Liver (tissue), 9 donors: ENCODE results near the gene LARGE1. TPM values are rescaled to one million over a fixed set of nuclear protein-coding genes. Genes with fewer than 3 reads are reported as not detected.

Experiments
- DNase-seq: peaks from one replicate; pipeline ENCODE4 v3.0.0-alpha.2; 2017; ENCODE audit warnings: low spot score
- H3K27ac ChIP-seq, 2 donors: one replicate each; pipeline ENCODE4 v1.7.0; 2013; ENCODE audit warnings: inconsistent platforms in 2 of 2, low read length in 2 of 2, control low read depth in 1 of 2, low read depth in 1 of 2, mild to moderate bottlenecking in 1 of 2
- H3K27me3 ChIP-seq, 4 donors: one replicate each; pipeline versions ENCODE4 v1.6.1 to v1.7.0; 2013; ENCODE audit warnings: low read length in 3 of 4, inconsistent platforms in 1 of 4, mild to moderate bottlenecking in 1 of 4, moderate library complexity in 1 of 4; ENCODE audit not compliant: control insufficient read depth in 4 of 4, insufficient read depth in 4 of 4
- H3K36me3 ChIP-seq, 4 donors: one replicate each; pipeline versions ENCODE4 v1.6.1 to v1.7.0; 2013; ENCODE audit warnings: low read length in 3 of 4, mild to moderate bottlenecking in 3 of 4, low read depth in 1 of 4, moderate library complexity in 1 of 4; ENCODE audit not compliant: control insufficient read depth in 4 of 4, insufficient read depth in 3 of 4
- H3K4me1 ChIP-seq, 4 donors: one replicate each; pipeline versions ENCODE4 v1.6.1 to v1.7.0; 2013; ENCODE audit warnings: low read length in 3 of 4, mild to moderate bottlenecking in 3 of 4, moderate library complexity in 1 of 4; ENCODE audit not compliant: control insufficient read depth in 4 of 4, insufficient read depth in 4 of 4
- H3K4me3 ChIP-seq, 3 donors: one replicate each; pipeline versions ENCODE4 v1.6.1 to v1.7.0; 2013; ENCODE audit warnings: low read length in 3 of 3, control low read depth in 1 of 3, low read depth in 1 of 3, mild to moderate bottlenecking in 1 of 3
- H3K9ac ChIP-seq, 2 donors: one replicate each; pipeline ENCODE4 v1.7.0; 2013; ENCODE audit warnings: low read length in 2 of 2, mild to moderate bottlenecking in 2 of 2, moderate library complexity in 2 of 2, control low read depth in 1 of 2, low read depth in 1 of 2
- H3K9me3 ChIP-seq, 4 donors: one replicate each; pipeline versions ENCODE4 v1.6.1 to v1.7.0; 2013; ENCODE audit warnings: low read length in 3 of 4; ENCODE audit not compliant: control insufficient read depth in 4 of 4
- EGR1 ChIP-seq, 2 donors: IDR thresholded peaks; 2 replicates each; pipeline ENCODE4 v1.6.1; 2016 to 2018; ENCODE audit warnings: antibody characterized with exemption in 2 of 2, low read depth in 2 of 2
- FOXA1 ChIP-seq: IDR thresholded peaks from 2 replicates; pipeline ENCODE4 v1.6.1; 2016; ENCODE audit warnings: antibody characterized with exemption
- FOXA2 ChIP-seq: IDR thresholded peaks from 2 replicates; pipeline ENCODE4 v1.6.1; 2016; ENCODE audit warnings: antibody characterized with exemption
- GABPA ChIP-seq, 2 donors: IDR thresholded peaks in 1 of 2; conservative IDR thresholded peaks in 1 of 2; 2 replicates each; pipeline ENCODE4 v1.6.1; 2016; ENCODE audit warnings: antibody characterized with exemption in 2 of 2, mild to moderate bottlenecking in 1 of 2, moderate library complexity in 1 of 2
- HNF4A ChIP-seq, 2 donors: conservative IDR thresholded peaks; 2 replicates each; pipeline ENCODE4 v1.6.1; 2016; ENCODE audit warnings: antibody characterized with exemption in 2 of 2, mild to moderate bottlenecking in 2 of 2
- HNF4G ChIP-seq: IDR thresholded peaks from 2 replicates; pipeline ENCODE4 v1.6.1; 2016; ENCODE audit warnings: antibody characterized with exemption
- JUND ChIP-seq, 2 donors: IDR thresholded peaks; 2 replicates each; pipeline ENCODE4 v1.6.1; 2016; ENCODE audit warnings: antibody characterized with exemption in 2 of 2
- NR2F2 ChIP-seq: IDR thresholded peaks from 2 replicates; pipeline ENCODE4 v1.6.1; 2016; ENCODE audit warnings: antibody characterized with exemption
- RAD21 ChIP-seq, 2 donors: IDR thresholded peaks; 2 replicates each; pipeline ENCODE4 v1.6.1; 2016; ENCODE audit warnings: antibody characterized with exemption in 2 of 2, mild to moderate bottlenecking in 2 of 2
- RXRA ChIP-seq, 2 donors: IDR thresholded peaks; 2 replicates each; pipeline ENCODE4 v1.6.1; 2017 to 2018; ENCODE audit warnings: antibody characterized with exemption in 2 of 2, mild to moderate bottlenecking in 1 of 2
- SP1 ChIP-seq: IDR thresholded peaks from 2 replicates; pipeline ENCODE4 v1.6.1; 2018; ENCODE audit warnings: antibody characterized with exemption, mild to moderate bottlenecking
- TAF1 ChIP-seq: conservative IDR thresholded peaks from 2 replicates; pipeline ENCODE4 v1.6.1; 2016; ENCODE audit warnings: antibody characterized with exemption, mild to moderate bottlenecking
- YY1 ChIP-seq: IDR thresholded peaks from 2 replicates; pipeline ENCODE4 v1.6.1; 2016; ENCODE audit warnings: antibody characterized with exemption, mild to moderate bottlenecking
- WGBS: extraction: QIAGEN DNeasy Blood & Tissue Kit; methylation state at CpG from one replicate; pipeline ENCODE4 v1.1.7; 2013; 5-methylcytosine and 5-hydroxymethylcytosine counted together
- polyA plus RNA-seq, 2 donors: library from polyadenylated mRNA; stranded (reverse) in 1 of 2; unstranded in 1 of 2; fragments of 200-250 nt in 1 of 2; fragments of >200 nt in 1 of 2; fragmentation: Nextera tagmentation in 1 of 2; extraction: Ambion mirVana in 1 of 2; gene quantifications; one replicate each; pipeline versions ENCODE4 v1.2.1 to v1.2.3, GENCODE V29; 2013 to 2015
- total RNA-seq, 2 donors: library from RNA; depleted of rRNA; stranded (reverse); fragments of >200 nt; gene quantifications; one replicate each; pipeline ENCODE4 v1.2.3, GENCODE V29; 2014
- TF ChIP-seq, protein P1 (sequence below): fragments of 150-350 bp; IDR thresholded peaks from 2 replicates; pipeline ENCODE4 v1.5.1; 2017; ENCODE audit warnings: improper control_type of control experiment, low read depth, low read length; ENCODE audit not compliant: missing input control
- TF ChIP-seq, protein P2 (sequence below): IDR thresholded peaks from 2 replicates; pipeline ENCODE4 v1.6.1; 2016; ENCODE audit warnings: antibody characterized with exemption, mild to moderate bottlenecking
- TF ChIP-seq, protein P3 (sequence below): IDR thresholded peaks from 2 replicates; pipeline ENCODE4 v1.6.1; 2016; ENCODE audit warnings: antibody characterized with exemption
- TF ChIP-seq, protein P4 (sequence below): IDR thresholded peaks from 2 replicates; pipeline ENCODE4 v1.6.1; 2016; ENCODE audit warnings: antibody characterized with exemption
- TF ChIP-seq, protein P5 (sequence below): IDR thresholded peaks from 2 replicates; pipeline ENCODE4 v1.6.1; 2016; ENCODE audit warnings: antibody characterized with exemption
- donor health status: healthy.
- donor health status: healthy.
- donor health status: healthy.
- donor health status: healthy.
- donor health status: healthy.

LARGE1 gene
- total and polyA plus RNA-seq, 4 donors: 2.3 to 14.1 (median 5.7) TPM

DNA sequence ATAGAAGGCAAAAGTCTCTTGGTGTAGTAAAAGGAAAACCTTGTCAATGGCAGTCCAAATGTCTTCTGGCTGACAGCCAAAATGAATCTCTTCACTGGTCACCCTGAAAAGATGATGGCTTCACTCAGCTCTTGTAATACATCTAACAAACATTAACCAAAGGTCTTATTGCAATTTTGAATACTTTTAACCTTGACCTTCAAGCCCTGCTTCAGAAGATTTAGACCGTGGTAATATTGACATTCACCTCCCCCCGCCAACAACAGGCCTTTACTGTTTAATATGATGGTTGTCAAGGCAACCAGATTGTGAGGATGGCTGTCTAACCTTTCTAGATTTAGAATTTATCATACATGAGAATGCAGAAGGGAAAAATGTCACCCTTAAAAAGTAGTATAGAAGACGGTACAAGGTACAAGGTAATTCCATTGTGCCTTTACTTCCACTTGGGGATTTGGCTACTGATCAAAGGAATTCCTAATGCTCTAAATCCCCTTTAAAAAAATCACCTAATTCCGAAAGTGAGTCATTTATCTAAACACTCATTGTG, 342.3 kb downstream of the LARGE1 start:
- Histone ChIP-seq H3K4me3 (no peak overlapping the region), H3K9ac (no peak overlapping the region), H3K4me1 (peaks cover 0 to 27% (median 17%) of the 10 kb centered on the region in 4 donors), H3K9me3 (no peaks in the 10 kb centered on the region), H3K27me3 (no peaks in the 10 kb centered on the region), H3K36me3 (no peaks in the 10 kb centered on the region), H3K27ac (no peak overlapping the region)
- 45% methylated on average over 4 of the region's 4 CpGs for WGBS
- TF ChIP-seq, protein P1, sequence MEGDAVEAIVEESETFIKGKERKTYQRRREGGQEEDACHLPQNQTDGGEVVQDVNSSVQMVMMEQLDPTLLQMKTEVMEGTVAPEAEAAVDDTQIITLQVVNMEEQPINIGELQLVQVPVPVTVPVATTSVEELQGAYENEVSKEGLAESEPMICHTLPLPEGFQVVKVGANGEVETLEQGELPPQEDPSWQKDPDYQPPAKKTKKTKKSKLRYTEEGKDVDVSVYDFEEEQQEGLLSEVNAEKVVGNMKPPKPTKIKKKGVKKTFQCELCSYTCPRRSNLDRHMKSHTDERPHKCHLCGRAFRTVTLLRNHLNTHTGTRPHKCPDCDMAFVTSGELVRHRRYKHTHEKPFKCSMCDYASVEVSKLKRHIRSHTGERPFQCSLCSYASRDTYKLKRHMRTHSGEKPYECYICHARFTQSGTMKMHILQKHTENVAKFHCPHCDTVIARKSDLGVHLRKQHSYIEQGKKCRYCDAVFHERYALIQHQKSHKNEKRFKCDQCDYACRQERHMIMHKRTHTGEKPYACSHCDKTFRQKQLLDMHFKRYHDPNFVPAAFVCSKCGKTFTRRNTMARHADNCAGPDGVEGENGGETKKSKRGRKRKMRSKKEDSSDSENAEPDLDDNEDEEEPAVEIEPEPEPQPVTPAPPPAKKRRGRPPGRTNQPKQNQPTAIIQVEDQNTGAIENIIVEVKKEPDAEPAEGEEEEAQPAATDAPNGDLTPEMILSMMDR: no peak
- TF ChIP-seq FOXA1 (no peak), EGR1 (IDR thresholded peaks at IDR 0.05; ENCODE audit: low read depth in 2 of 2) (no peak), NR2F2 (peak; percentile 52), RAD21 (IDR thresholded peaks at IDR 0.05) (peak in 1 of 2 donors; percentile 47), GABPA (IDR thresholded peaks at IDR 0.05 in 1 of 2, conservative IDR thresholded peaks at IDR 0.05 in 1 of 2) (no peak), YY1 (no peak), HNF4G (peak; percentile 77), TAF1 (no peak), RXRA (IDR thresholded peaks at IDR 0.05) (peak; percentile 66 to 73), JUND (IDR thresholded peaks at IDR 0.05) (peak; percentile 24 to 46), FOXA2 (peak; percentile 39), HNF4A (conservative IDR thresholded peaks at IDR 0.05) (peak; percentile 79 to 97), SP1 (peak; percentile 40)
- TF ChIP-seq, protein P2, sequence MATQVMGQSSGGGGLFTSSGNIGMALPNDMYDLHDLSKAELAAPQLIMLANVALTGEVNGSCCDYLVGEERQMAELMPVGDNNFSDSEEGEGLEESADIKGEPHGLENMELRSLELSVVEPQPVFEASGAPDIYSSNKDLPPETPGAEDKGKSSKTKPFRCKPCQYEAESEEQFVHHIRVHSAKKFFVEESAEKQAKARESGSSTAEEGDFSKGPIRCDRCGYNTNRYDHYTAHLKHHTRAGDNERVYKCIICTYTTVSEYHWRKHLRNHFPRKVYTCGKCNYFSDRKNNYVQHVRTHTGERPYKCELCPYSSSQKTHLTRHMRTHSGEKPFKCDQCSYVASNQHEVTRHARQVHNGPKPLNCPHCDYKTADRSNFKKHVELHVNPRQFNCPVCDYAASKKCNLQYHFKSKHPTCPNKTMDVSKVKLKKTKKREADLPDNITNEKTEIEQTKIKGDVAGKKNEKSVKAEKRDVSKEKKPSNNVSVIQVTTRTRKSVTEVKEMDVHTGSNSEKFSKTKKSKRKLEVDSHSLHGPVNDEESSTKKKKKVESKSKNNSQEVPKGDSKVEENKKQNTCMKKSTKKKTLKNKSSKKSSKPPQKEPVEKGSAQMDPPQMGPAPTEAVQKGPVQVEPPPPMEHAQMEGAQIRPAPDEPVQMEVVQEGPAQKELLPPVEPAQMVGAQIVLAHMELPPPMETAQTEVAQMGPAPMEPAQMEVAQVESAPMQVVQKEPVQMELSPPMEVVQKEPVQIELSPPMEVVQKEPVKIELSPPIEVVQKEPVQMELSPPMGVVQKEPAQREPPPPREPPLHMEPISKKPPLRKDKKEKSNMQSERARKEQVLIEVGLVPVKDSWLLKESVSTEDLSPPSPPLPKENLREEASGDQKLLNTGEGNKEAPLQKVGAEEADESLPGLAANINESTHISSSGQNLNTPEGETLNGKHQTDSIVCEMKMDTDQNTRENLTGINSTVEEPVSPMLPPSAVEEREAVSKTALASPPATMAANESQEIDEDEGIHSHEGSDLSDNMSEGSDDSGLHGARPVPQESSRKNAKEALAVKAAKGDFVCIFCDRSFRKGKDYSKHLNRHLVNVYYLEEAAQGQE: no peak
- TF ChIP-seq, protein P3, sequence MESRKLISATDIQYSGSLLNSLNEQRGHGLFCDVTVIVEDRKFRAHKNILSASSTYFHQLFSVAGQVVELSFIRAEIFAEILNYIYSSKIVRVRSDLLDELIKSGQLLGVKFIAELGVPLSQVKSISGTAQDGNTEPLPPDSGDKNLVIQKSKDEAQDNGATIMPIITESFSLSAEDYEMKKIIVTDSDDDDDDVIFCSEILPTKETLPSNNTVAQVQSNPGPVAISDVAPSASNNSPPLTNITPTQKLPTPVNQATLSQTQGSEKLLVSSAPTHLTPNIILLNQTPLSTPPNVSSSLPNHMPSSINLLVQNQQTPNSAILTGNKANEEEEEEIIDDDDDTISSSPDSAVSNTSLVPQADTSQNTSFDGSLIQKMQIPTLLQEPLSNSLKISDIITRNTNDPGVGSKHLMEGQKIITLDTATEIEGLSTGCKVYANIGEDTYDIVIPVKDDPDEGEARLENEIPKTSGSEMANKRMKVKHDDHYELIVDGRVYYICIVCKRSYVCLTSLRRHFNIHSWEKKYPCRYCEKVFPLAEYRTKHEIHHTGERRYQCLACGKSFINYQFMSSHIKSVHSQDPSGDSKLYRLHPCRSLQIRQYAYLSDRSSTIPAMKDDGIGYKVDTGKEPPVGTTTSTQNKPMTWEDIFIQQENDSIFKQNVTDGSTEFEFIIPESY: no peak
- TF ChIP-seq, protein P4, sequence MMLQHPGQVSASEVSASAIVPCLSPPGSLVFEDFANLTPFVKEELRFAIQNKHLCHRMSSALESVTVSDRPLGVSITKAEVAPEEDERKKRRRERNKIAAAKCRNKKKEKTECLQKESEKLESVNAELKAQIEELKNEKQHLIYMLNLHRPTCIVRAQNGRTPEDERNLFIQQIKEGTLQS: no peak
- TF ChIP-seq, protein P5, sequence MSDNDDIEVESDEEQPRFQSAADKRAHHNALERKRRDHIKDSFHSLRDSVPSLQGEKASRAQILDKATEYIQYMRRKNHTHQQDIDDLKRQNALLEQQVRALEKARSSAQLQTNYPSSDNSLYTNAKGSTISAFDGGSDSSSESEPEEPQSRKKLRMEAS: no peak
- no peak for DNase-seq
